Upper lobe of left lung (tissue), 6 donors: Measurements from ENCODE around the gene CACNA2D2. TPM values are rescaled to one million over a fixed set of nuclear protein-coding genes. Genes with fewer than 3 reads are reported as not detected.

ENCODE experiments used
- ATAC-seq, 2 donors: fragments of 200-7000 bp; cut with Tn5 transposase; one replicate each; pipeline ENCODE4 v1.9.1; 2022; ENCODE audit warnings: mild to moderate bottlenecking in 2 of 2, moderate library complexity in 2 of 2; ENCODE audit not compliant: low FRiP score in 2 of 2
- DNase-seq, 2 donors: peaks; one replicate each; pipeline ENCODE4 v3.0.0-alpha.2; 2019 to 2020
- H3K27ac ChIP-seq, 4 donors: fragments of 200-600 bp; sonication (generic); one replicate each; pipeline ENCODE4 v1.5.1; 2016 to 2019
- H3K27me3 ChIP-seq, 4 donors: fragments of 200-600 bp; sonication (generic); one replicate each; pipeline ENCODE4 v1.5.1; 2017 to 2019
- H3K36me3 ChIP-seq, 4 donors: fragments of 200-600 bp; sonication (generic); one replicate each; pipeline ENCODE4 v1.5.1; 2016 to 2019
- H3K4me1 ChIP-seq, 4 donors: fragments of 200-600 bp; sonication (generic); one replicate each; pipeline ENCODE4 v1.5.1; 2018 to 2019
- H3K4me3 ChIP-seq, 4 donors: fragments of 200-600 bp; sonication (generic); one replicate each; pipeline ENCODE4 v1.5.1; 2017 to 2019; ENCODE audit warnings: mild to moderate bottlenecking in 2 of 4, moderate library complexity in 1 of 4
- H3K9me3 ChIP-seq, 4 donors: fragments of 200-600 bp; sonication (generic); one replicate each; pipeline ENCODE4 v1.5.1; 2018 to 2019
- EP300 ChIP-seq, 4 donors: sonication (generic); formaldehyde crosslinking; IDR thresholded peaks; one replicate each; pipeline ENCODE4 v1.5.1; 2017; ENCODE audit warnings: antibody characterized with exemption in 4 of 4, control low read depth in 2 of 4
- POLR2A ChIP-seq, 4 donors: fragments of 450-650 bp; IDR thresholded peaks; one replicate each; pipeline ENCODE4 v1.5.1; 2016 to 2017; ENCODE audit warnings: antibody characterized with exemption in 4 of 4, mild to moderate bottlenecking in 2 of 4
- POLR2AphosphoS5 ChIP-seq, 2 donors: sonication (generic); formaldehyde crosslinking; IDR thresholded peaks; one replicate each; pipeline ENCODE4 v1.5.1; 2017; ENCODE audit warnings: antibody characterized with exemption in 2 of 2
- WGBS, 2 donors: methylation state at CpG; one replicate each; pipeline ENCODE4 v1.1.5; 2017 to 2018; 5-methylcytosine and 5-hydroxymethylcytosine counted together
- total RNA-seq, 6 donors: library from RNA; depleted of rRNA in 4 of 6; stranded (reverse); fragments of >200 nt in 4 of 6; gene quantifications; one replicate each; pipeline versions ENCODE4 v1.1.0 to v1.2.1, GENCODE V29; 2016 to 2021
- TF ChIP-seq, protein P1 (sequence below), 6 experiments: fragments of 450-650 bp in 4 of 6; fragments of 200-600 bp in 2 of 6; sonication (generic) in 2 of 6; IDR thresholded peaks; one replicate each; pipeline ENCODE4 v1.5.1; 2016 to 2019; ENCODE audit warnings: antibody characterized with exemption in 6 of 6
- donor health status: DM: no; HTN: no; CAD: no; lungs with moderate emphysema.
- donor health status: DM: no; HTN: yes; CAD: no; lungs with severe emphysema.

The CACNA2D2 gene
- total RNA-seq, 6 donors from 2014 or later, result 71.5 to 213 (median 113) TPM

DNA sequence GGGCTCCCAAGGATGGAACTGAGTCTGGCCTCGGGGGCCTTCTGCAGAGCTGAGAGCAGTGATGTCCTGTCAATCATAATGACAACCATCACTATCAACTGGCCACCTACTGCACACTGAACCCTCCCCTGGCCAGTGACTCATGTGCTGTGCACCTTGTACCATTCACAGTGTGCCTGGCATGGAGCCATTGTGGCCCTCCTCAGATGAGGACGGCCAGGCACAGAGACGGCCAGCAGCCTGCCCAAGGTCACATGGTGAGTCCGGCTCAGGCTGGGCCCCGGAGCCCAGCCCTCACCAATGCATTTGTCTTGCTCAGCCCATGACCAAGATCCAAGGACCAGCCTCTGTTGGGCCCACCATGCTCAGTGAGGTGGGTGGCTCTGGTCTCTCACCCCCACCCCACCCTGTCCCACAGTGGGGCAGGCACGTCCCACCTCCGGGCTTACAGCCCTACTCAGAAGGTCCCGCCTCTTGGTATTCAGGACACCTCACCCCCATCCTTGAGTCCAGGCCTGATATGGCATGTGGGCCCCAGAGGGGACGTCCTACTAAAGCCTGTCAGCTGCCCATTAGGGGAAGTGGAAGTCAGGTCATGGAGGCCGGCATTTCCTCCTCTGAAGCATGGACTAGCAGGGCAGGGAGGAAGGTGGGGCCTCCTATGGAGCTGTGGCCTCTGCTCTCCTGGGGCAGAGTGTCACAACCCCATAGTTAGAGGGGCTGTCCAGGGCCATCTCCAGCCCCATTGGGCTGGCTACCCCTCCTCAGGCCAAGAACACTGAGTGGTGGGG, 108.2 kb downstream of the CACNA2D2 start:
- H3K4me1 ChIP-seq, result peaks cover 9 to 16% (median 11%) of the 10 kb centered on the region in 4 donors
- no peak overlapping the region for H3K4me3 ChIP-seq
- TF ChIP-seq POLR2AphosphoS5 (IDR thresholded peaks at IDR 0.05), result no peak
- TF ChIP-seq, protein P1, sequence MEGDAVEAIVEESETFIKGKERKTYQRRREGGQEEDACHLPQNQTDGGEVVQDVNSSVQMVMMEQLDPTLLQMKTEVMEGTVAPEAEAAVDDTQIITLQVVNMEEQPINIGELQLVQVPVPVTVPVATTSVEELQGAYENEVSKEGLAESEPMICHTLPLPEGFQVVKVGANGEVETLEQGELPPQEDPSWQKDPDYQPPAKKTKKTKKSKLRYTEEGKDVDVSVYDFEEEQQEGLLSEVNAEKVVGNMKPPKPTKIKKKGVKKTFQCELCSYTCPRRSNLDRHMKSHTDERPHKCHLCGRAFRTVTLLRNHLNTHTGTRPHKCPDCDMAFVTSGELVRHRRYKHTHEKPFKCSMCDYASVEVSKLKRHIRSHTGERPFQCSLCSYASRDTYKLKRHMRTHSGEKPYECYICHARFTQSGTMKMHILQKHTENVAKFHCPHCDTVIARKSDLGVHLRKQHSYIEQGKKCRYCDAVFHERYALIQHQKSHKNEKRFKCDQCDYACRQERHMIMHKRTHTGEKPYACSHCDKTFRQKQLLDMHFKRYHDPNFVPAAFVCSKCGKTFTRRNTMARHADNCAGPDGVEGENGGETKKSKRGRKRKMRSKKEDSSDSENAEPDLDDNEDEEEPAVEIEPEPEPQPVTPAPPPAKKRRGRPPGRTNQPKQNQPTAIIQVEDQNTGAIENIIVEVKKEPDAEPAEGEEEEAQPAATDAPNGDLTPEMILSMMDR (IDR thresholded peaks at IDR 0.05), result no peak
- TF ChIP-seq POLR2A (IDR thresholded peaks at IDR 0.05), result no peak
- TF ChIP-seq EP300 (IDR thresholded peaks at IDR 0.05), result no peak
- DNase-seq, result peak in 1 of 2 donors; percentile 40
- WGBS, 2 donors, result 71 to 100% methylated on average over 1 to 8 of the region's 10 CpGs
- peak in 1 of 2 donors; percentile 13 for ATAC-seq
- H3K27me3 ChIP-seq, result no peaks in the 10 kb centered on the region
- no peaks in the 10 kb centered on the region for H3K9me3 ChIP-seq
- peaks cover 0 to 3% (median 0%) of the 10 kb centered on the region in 4 donors for H3K36me3 ChIP-seq
- no peak overlapping the region for H3K27ac ChIP-seq

DNA sequence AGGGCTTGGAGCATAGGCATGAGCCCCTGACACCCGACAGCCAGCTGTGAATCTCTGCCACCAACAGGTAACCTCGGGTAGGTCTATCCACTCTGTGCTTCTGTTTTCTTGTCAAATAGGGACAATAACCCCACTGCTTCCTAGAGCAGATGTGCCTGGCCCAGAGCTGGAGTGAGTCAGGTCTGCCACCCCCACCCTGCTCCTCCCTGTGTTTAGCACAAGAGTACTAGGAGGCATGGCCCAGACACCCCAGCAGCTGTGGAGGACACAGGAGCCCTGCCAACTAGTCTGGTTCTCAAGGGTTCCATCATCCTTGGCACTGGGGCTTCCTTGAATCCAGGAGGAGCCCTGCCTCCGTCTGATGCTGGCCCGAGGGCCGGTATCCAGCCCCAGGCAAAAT, 110.4 kb downstream of the CACNA2D2 start:
- Histone ChIP-seq H3K27ac (no peak overlapping the region), H3K4me3 (no peak overlapping the region), H3K36me3 (peaks cover 0 to 3% (median 0%) of the 10 kb centered on the region in 4 donors), H3K9me3 (no peaks in the 10 kb centered on the region), H3K4me1 (peaks cover 9 to 16% (median 11%) of the 10 kb centered on the region in 4 donors), H3K27me3 (no peaks in the 10 kb centered on the region)
- WGBS, 2 donors, result 84 to 85% methylated on average over 5 of the region's 5 CpGs
- DNase-seq (no peak), ATAC-seq (no peak)
- TF ChIP-seq EP300 (IDR thresholded peaks at IDR 0.05) (no peak), POLR2A (IDR thresholded peaks at IDR 0.05) (no peak), POLR2AphosphoS5 (IDR thresholded peaks at IDR 0.05) (no peak)

DNA sequence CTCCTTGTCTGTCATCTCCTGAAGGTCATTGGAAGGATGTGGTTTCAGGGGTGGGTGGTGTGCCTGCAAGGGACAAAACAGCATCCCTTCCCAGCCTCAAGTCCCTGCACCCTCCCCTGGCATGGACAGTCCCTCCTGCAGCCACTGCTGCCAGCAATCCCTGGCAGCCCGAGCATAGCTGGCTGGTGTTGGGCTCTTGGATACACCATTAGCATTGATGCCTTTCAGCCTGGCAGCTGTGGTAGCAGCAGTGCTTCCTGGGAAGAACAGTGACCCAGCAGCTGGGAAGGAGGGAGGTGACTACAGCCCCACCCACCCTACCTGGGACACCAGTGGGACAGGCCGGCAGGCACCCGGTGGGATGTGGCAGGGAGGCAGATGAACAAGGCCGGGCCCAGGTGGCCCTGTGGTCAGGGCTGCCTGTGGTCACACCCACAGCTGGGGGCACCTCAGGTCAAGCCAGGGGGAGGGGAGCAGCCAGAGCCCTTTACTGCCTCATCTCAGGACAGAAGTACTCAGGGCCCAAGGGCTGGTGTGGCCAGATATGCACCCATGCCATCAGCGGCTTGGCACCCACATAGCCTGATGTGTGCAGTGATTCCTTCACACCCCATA, 111.2 kb downstream of the CACNA2D2 start:
- TF ChIP-seq EP300 (IDR thresholded peaks at IDR 0.05), result no peak
- no peak for TF ChIP-seq POLR2AphosphoS5 (IDR thresholded peaks at IDR 0.05)
- TF ChIP-seq, protein P1 (IDR thresholded peaks at IDR 0.05), result no peak
- no peak for TF ChIP-seq POLR2A (IDR thresholded peaks at IDR 0.05)
- H3K9me3 ChIP-seq, result no peaks in the 10 kb centered on the region
- H3K4me1 ChIP-seq, result peaks cover 9 to 16% (median 11%) of the 10 kb centered on the region in 4 donors
- DNase-seq (no peak), ATAC-seq (no peak)
- peaks cover 0 to 3% (median 0%) of the 10 kb centered on the region in 4 donors for H3K36me3 ChIP-seq
- 80 to 81% methylated on average over 3 to 5 of the region's 5 CpGs for WGBS, 2 donors
- H3K27me3 ChIP-seq, result no peaks in the 10 kb centered on the region
- no peak overlapping the region for H3K4me3 ChIP-seq
- H3K27ac ChIP-seq, result no peak overlapping the region

DNA sequence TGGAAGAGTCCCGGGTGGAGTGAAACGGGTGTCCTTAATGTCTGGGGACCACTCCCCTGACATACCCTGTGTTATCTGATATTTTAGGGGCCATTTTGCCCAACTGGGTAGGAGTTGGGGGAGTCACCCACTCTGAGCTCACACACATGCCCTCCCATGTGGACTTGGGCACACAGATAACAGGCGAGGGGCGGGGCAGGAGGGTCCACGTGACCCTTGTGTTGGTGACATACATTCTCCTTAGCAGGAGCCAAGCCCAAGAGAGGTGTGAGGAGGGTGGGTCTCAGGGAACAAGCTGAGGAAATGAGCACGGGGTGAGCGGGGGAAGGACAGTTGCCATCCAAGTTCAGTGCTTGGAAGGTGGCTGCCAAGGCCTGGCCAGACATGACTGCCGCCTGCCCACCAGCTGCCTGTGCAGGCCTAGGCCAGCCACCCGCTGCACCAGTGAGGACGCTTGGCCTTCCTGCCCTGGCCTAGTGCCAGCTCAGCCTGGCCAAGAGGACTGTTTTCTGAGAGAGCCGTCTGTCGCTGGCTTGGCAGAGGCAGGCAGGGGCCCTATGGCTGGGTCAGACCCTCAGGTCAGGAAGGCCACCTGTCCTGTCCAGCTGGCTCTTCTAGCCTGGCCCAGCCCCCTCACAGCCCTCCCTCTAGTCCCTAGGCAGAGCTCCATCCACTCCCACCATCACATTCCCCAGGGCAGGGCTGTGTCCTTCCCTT, 112.8 kb downstream of the CACNA2D2 start:
- Histone ChIP-seq H3K27me3 (no peaks in the 10 kb centered on the region), H3K9me3 (no peaks in the 10 kb centered on the region), H3K27ac (peak overlapping the region in 2 of 4 donors; percentile 28 to 38), H3K36me3 (peaks cover 0 to 3% (median 0%) of the 10 kb centered on the region in 4 donors), H3K4me3 (no peak overlapping the region), H3K4me1 (peaks cover 9 to 14% (median 10%) of the 10 kb centered on the region in 4 donors)
- ATAC-seq (peak in 1 of 2 donors; percentile 2), DNase-seq (peak in 1 of 2 donors; percentile 32)
- no peak for TF ChIP-seq POLR2A (IDR thresholded peaks at IDR 0.05)
- no peak for TF ChIP-seq POLR2AphosphoS5 (IDR thresholded peaks at IDR 0.05)
- no peak for TF ChIP-seq EP300 (IDR thresholded peaks at IDR 0.05)
- TF ChIP-seq, protein P1 (IDR thresholded peaks at IDR 0.05), result no peak
- WGBS, 2 donors, result 47 to 59% methylated on average over 9 to 11 of the region's 12 CpGs

DNA sequence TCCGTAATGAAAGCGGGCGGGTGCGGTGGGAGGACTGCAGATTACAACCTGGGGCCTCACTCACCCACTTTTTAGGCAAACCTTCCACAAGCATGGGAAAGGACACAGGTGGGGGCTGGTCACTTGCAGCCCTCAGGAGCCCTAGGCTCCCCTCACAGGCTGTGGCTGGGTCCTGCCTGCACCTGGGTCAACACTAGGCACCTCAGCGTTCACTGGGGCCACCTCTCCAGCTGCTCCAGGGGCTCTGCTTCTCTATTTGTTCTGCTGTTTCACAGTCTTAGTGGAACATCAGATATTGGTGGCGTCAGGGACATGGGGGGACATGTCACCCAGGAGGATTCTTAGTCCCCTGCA, 114.0 kb downstream of the CACNA2D2 start:
- no peak for ATAC-seq
- Histone ChIP-seq H3K4me3 (no peak overlapping the region), H3K27ac (no peak overlapping the region), H3K4me1 (peaks cover 9 to 10% (median 9%) of the 10 kb centered on the region in 4 donors), H3K27me3 (no peaks in the 10 kb centered on the region), H3K36me3 (peaks cover 0 to 3% (median 0%) of the 10 kb centered on the region in 4 donors), H3K9me3 (no peaks in the 10 kb centered on the region)
- TF ChIP-seq POLR2A (IDR thresholded peaks at IDR 0.05) (no peak), POLR2AphosphoS5 (IDR thresholded peaks at IDR 0.05) (no peak), EP300 (IDR thresholded peaks at IDR 0.05) (no peak)
- TF ChIP-seq, protein P1 (IDR thresholded peaks at IDR 0.05), result no peak
- DNase-seq, result no peak
- WGBS, 2 donors, result 90 to 98% methylated on average over 4 to 6 of the region's 6 CpGs
